DMS79 treated with DMSO at 0.1 percent for 48 hours (cell line): ENCODE results near the gene ATRIP.

ENCODE experiments used
- DNase-seq: peaks from one replicate; lab custom pipeline; 2025; lab: John Stamatoyannopoulos, UW

ATRIP gene

GRCh38 chr3:48423883-48424695 lies 22.4 kb upstream of the ATRIP start:
- no peak for DNase-seq

- DNase-seq, result no peak
Observed at GRCh38 chr3:48425281-48425812, 21.2 kb upstream of the ATRIP start.

DNA sequence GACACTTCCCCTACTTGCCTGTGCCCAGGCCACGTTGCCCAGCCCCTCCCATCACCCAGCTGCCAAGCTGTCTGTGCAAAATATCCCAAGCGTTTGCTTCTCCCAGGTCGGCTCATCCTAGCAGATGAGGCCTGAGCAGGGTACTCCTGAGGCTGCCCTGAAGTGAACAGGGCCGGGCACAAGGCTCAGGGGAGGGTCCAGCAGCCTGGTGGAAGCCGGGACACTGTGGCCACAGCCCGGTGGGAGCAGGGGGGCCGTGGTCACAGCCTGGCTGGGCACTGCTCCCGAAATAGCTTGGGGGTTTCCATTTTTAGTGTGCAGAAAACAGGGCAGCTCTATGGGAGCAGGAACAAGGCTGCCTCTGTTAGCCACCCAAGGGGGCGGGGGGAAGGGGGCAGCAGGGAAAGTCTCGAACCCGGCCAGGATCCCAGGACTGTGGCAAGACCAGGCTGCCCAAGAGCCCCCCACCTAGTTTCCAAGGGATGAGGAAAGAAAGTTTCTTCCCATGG lies 20.1 kb upstream of the ATRIP start:
- no peak for DNase-seq

DNA sequence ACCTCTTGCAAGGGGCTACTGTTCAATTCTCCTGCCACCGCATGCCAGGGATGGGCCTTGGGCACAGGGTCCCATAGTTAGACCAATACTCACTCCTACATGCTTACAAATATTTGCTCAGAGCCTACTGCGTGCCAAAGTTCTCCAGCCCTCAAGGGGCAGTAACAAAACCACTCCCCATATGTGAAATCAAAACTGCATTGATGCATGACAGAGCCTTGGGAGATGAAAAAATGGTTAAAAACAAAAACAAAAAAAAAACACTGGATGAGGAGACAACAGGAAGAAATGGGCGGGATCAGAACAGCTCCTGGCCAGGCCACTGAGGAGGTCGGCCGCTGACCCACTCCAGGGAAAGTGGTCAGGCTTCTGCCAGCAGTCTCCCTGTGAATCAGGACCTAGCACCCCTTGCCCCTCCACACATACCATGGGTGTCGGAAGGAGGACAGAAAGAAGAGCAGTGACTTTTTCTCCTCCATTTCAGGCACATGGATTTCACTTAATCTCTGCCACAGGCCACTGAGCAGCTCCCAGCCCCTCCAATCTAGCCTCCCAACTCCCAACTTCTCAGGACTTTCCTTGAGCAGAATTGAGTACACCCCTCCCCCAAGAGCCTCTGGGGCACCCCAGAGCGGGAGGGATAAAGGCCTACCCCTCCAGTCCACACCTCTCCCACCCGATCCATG lies 19.4 kb upstream of the ATRIP start:
- DNase-seq, result peak; percentile 18

DNA sequence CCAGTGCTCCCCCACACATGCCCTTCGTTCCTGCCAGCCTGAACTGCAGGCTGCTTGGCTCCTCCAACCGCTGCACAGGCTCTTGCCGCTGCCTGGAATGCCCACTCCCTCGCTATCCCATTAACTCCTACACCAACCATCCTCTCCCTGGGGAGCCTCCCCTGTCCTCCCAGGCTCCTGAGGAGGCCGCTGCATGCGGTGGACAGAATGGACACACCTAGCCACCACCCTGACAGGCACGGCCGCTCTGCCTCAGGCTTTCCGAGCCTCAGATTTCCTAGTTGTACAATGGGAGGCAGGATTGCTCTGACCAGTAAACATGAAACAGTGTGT lies 18.9 kb upstream of the ATRIP start:
- no peak for DNase-seq

- peak; percentile 1 for DNase-seq
Observed at GRCh38 chr3:48428088-48428571, 18.4 kb upstream of the ATRIP start.

DNA sequence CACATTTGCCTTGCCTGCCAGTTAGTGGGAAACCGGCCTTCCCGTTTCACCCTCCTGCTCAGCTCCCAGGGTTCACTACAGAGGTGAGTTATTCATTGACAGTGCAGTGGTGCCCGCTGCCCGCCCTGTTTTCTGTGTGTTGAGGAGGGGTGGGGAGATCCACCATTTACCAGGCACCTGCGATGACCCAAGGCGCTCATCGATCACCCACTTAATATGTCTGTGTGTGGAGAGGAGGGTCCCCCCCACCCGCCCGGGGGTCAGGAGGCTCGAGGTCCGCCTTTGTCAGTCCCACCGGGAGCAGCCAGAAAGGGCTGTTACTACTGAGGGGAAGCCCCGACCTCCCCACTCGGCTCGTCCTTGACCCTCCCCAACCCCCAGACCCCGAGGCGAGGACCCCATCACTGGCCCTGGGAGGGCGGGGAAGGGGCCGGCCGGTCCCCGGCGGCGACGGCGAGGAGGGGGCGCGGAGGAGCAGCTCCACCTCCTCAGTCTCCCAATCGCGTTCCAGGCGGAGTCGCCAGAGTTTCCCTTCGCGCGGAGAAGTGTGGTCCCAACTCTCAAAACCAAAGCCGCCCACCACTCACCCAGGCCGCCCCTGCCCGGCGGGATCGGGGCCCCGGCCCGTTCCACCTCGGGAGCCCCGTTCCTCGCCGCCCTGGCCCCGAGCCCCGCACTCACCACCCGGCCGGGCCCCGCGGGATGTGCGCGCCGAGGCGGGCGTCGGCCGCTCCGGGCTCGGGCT lies 17.8 kb upstream of the ATRIP start:
- DNase-seq, result peak; percentile 1

- DNase-seq, result peak; percentile 42
Observed at GRCh38 chr3:48429317-48429959, 17.1 kb upstream of the ATRIP start.

GRCh38 chr3:48429960-48430707 lies 16.4 kb upstream of the ATRIP start, which contains the start of gene PLXNB1:
Gene PLXNB1 (minus strand): TSS chr3:48430086. CDS start chr3:48424611, 5,475 bp downstream.
- DNase-seq, result peak; percentile 72

- DNase-seq, result no peak
Observed at GRCh38 chr3:48430708-48431101, 15.8 kb upstream of the ATRIP start.

DNA sequence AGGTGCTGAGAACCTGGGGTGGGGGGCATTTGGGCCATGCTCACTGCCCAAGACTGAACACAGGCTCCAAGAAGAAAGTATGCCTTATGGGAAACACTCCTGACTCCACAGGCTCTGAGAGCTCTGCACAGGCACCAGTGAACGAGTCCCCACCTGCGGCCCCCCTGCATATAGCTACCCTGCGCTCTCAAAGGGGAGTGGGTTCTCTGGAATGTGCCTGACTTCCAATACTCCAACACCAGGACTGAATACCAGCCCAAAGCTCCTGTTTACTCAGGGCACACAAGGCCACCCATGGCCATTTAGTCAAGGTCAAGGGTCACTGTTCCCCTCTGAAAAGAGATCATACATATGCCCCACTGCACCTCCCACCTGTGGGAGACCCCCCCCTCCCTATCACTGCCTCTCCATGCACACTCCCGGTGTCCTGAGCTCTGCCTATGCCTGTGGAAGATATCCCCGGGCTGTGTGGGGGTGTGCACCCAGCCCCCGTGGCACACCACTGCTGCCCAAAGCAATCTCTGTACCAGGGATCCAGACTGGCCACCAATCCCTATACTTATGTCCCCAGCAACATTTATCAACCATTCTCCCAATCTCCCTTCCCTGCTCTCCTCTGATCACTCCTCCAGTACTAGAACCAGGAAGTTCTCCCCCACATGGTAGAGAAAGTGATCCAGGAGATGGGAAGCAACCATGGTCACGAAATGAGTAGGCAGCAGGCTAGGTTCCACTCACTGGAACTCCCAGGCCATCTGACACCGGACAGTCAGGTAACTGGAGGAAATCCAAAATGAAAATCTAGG lies 15.1 kb upstream of the ATRIP start:
- no peak for DNase-seq

DNA sequence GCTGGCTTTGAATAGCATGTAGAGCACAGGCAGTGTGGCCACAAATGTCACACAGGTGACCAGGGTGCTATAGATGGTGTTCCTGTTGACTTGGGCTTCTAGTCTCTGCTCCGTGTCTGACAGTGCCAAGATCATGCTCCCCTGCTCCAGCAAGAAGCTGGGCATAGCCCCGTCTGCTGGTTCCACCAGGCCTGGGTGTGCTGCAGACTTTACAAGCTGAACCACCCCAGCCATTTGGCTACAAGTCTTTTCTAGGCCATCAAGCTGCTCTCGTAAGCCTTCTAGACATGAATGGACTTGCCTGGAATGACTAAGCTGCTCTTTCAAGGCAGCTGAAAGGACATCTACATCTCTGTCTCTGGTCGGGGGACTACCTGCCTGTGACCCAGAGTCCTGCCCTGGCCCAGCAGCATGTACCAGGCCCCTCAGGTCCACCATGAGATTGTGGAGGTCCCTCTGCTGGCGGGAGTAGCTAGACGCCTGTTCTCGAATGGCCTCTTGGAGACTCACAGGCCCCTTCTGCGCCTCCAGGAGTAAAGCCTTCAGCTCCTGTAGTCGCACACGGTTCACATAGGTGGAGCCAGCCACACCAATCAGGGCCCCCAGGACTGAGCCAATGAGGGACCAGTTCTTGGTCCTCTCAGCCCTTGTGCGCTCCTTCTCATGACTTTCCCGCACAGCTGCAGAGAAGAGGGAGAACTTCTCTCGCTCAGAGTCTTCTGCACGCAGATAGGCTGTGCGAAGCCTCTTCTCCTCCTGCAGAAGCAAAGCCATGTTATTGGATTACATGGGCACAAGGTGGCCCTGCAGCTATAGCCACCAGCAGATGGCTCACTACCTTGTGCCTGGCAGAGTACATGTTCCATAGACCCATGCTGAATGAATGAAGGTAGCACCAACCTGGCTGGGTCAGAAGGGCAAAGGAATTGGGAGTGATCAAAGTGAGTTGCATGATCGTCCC lies 13.8 kb upstream of the ATRIP start:
- no peak for DNase-seq

DNA sequence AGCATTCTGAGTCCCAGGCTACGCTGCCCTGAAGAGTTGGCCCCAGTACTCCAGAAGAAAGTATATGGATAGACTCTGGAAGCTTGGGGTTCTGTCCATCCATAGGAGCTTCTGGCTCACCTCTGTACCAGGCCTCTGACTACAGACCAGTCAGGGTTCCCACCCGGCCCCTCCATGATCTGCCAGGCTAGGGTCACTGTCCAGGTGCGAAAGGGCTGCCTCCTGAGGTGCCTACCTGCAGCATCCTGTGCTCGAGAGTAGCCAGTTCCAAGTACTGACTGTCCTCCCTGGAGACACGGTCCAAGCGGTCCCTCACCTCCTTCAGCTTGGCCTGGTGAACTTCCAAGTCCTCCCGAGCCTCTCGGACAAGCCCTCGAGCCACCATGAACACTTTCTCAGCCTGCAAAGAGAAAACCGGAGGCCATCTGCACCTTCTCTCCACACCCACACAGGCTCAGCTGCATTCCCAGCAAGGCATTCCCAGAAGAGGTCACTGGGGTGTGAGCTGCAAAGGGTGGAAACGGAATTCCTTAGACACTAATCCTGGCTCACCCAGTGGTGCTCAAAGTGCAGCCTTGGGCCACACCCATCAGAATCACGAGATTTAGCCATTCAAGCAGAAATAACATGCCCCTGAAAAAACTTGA lies 12.9 kb upstream of the ATRIP start:
- no peak for DNase-seq

- no peak for DNase-seq
Observed at GRCh38 chr3:48434591-48435222, 11.8 kb upstream of the ATRIP start.

- DNase-seq, result no peak
Observed at GRCh38 chr3:48435223-48435595, 11.3 kb upstream of the ATRIP start.

GRCh38 chr3:48435774-48436476 lies 10.6 kb upstream of the ATRIP start:
- peak; percentile 52 for DNase-seq

- no peak for DNase-seq
Observed at GRCh38 chr3:48436477-48436787, 10.1 kb upstream of the ATRIP start.

DNA sequence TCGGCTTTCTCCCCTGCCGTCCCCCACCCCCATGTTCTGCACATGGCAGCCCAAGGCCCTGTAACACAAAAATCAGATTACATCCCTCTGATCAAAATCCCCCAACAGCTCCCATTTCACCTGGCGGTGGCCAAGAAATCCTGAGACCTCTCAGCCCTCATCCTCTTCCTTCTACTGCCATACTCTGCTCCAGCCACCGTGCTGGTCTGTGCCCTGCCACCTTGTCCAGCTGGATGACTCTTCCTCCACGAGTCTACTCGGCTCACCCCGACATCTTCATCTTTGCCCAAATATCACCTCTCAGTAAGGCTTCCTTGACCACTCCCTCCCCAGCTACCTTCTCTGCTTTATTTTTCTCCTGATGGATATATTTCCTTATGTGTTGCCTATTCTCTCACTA lies 9.7 kb upstream of the ATRIP start:
- no peak for DNase-seq
